Activated T-helper 2 cell treated with anti-CD3 and anti-CD28 coated beads, Interferon-gamma antibody, Interleukin-2, Interleukin-4, amounts not matched to agents 10 μg/mL and 5 μg/mL and 100 μg/mL, durations not matched to agents 14 hours and 24 hours and 36 hours (primary cell): Measurements from ENCODE around the gene KLF13. TPM values are rescaled to one million over a fixed set of nuclear protein-coding genes. Genes with fewer than 3 reads are reported as not detected.

Experiments
- DNase-seq: peaks from one replicate; pipeline ENCODE4 v3.0.0; 2021; ENCODE audit warnings: low spot score
- H3K27ac Mint-ChIP-seq: one replicate; pipeline ENCODE4 v1.8.0; 2021; ENCODE audit warnings: mixed read lengths
- H3K27me3 Mint-ChIP-seq: one replicate; pipeline ENCODE4 v1.8.0; 2021; ENCODE audit warnings: low read depth, mixed read lengths
- H3K36me3 Mint-ChIP-seq: one replicate; pipeline ENCODE4 v1.8.0; 2021; ENCODE audit warnings: low read depth, mixed read lengths
- H3K4me1 Mint-ChIP-seq: one replicate; pipeline ENCODE4 v1.8.0; 2021; ENCODE audit warnings: low read depth, mixed read lengths
- H3K4me3 Mint-ChIP-seq: one replicate; pipeline ENCODE4 v1.8.0; 2021; ENCODE audit warnings: low read depth, mild to moderate bottlenecking, moderate library complexity, mixed read lengths
- H3K9me3 Mint-ChIP-seq: one replicate; pipeline ENCODE4 v1.8.0; 2021; ENCODE audit warnings: mixed read lengths
- intact Hi-C: fragments of 100-400 bp; cut with micrococcal nuclease; formaldehyde crosslinking; loops from one replicate; pipeline ENCODE4 v1.15.1; 2023
- total RNA-seq: library from RNA; stranded (reverse); gene quantifications from 2 replicates; pipeline ENCODE4 v1.2.3, GENCODE V29; 2022

Gene KLF13
- total RNA-seq, 1 donor from 2014 or later: 127 TPM

GRCh38 chr15:31342381-31342780, 15.7 kb downstream of the KLF13 start:
- Mint-ChIP-seq H3K4me1 (peaks cover 92% of the 10 kb centered on the region), H3K4me3 (peak overlapping the region; percentile 74), H3K27ac (peak overlapping the region; percentile 88), H3K9me3 (no peaks in the 10 kb centered on the region), H3K27me3 (no peaks in the 10 kb centered on the region), H3K36me3 (peaks cover 44% of the 10 kb centered on the region)
- intact Hi-C loops: no loop called here
- no peak for DNase-seq

DNA sequence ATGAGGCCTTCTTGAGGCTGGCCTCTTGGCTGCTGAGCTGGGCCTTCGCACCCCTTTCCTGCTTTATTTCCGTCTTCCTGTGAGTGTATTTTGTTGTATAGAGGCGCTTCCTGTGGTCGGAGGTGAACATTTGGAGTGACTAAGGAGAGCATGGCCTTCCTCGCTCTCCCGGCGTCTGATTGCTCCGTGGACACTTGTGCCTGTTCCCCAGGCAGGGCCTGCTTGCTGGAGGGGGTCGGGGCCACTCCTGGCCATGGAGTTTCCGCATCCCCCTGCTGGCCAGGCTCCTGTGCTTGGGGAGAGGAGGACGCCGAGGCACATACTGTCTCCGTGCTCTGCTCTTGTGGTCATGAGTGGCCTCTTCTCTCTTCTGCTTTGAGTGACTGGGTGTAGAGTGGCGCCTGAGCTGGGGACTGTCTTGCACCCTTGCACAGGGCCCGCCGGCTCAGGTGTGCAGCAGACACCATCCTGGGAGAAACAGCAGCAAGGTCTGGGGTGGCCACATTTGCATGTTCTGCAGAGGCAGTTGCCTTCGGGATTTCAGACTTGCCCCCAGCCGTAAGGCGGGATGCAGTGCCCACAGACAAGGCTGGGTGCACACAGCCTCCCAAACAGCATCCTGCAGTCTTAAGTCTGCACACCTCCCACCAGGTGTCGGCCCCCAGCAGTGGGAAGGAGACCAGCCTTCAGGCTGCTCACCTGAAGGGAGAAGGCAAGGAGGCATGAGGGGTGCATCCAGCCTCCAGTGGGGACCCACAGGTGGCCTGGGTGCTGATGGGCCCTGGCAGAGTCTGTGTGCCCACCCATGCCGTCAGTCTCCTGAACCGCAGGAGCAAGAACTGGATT, 16.4 kb downstream of the KLF13 start:
- H3K4me3 Mint-ChIP-seq: peak overlapping the region; percentile 74
- no peak for DNase-seq
- no peaks in the 10 kb centered on the region for H3K9me3 Mint-ChIP-seq
- intact Hi-C loops: no loop called here
- peaks cover 45% of the 10 kb centered on the region for H3K36me3 Mint-ChIP-seq
- H3K27ac Mint-ChIP-seq: peak overlapping the region; percentile 97
- no peaks in the 10 kb centered on the region for H3K27me3 Mint-ChIP-seq
- peaks cover 91% of the 10 kb centered on the region for H3K4me1 Mint-ChIP-seq

DNA sequence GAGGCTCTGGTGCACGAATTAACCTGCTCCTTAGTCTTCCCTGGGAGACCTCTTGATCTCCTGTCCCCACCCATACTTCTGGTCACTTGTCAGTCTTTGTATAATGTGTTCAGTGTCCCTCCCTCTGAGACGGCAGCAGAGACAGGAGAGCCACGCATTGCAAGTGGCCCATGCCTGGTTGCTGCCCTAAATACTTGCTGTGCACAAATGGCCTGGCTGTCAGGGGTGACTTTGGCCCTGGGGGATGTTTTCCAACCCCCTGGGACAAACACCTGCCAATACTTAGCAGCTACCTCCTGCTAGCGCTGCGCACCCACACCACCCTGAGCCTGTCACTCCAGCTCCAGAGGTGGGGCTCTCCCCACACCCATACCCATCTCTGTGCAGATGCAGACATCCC, 17.2 kb downstream of the KLF13 start:
- H3K4me1 Mint-ChIP-seq: peaks cover 89% of the 10 kb centered on the region

GRCh38 chr15:31344266-31344665, 17.6 kb downstream of the KLF13 start:
- no peak for DNase-seq
- peaks cover 47% of the 10 kb centered on the region for H3K36me3 Mint-ChIP-seq
- peak overlapping the region; percentile 33 for H3K4me3 Mint-ChIP-seq
- peak overlapping the region; percentile 97 for H3K27ac Mint-ChIP-seq
- intact Hi-C loops: no loop called here
- H3K9me3 Mint-ChIP-seq: no peaks in the 10 kb centered on the region
- no peaks in the 10 kb centered on the region for H3K27me3 Mint-ChIP-seq
- peaks cover 86% of the 10 kb centered on the region for H3K4me1 Mint-ChIP-seq

More for the DNA sequence above, 17.2 kb downstream of the KLF13 start:
- Mint-ChIP-seq H3K27me3 (no peaks in the 10 kb centered on the region), H3K4me3 (peak overlapping the region; percentile 13), H3K36me3 (peaks cover 50% of the 10 kb centered on the region), H3K9me3 (no peaks in the 10 kb centered on the region), H3K27ac (peak overlapping the region; percentile 97)
- intact Hi-C loops: no loop called here
- DNase-seq: no peak

DNA sequence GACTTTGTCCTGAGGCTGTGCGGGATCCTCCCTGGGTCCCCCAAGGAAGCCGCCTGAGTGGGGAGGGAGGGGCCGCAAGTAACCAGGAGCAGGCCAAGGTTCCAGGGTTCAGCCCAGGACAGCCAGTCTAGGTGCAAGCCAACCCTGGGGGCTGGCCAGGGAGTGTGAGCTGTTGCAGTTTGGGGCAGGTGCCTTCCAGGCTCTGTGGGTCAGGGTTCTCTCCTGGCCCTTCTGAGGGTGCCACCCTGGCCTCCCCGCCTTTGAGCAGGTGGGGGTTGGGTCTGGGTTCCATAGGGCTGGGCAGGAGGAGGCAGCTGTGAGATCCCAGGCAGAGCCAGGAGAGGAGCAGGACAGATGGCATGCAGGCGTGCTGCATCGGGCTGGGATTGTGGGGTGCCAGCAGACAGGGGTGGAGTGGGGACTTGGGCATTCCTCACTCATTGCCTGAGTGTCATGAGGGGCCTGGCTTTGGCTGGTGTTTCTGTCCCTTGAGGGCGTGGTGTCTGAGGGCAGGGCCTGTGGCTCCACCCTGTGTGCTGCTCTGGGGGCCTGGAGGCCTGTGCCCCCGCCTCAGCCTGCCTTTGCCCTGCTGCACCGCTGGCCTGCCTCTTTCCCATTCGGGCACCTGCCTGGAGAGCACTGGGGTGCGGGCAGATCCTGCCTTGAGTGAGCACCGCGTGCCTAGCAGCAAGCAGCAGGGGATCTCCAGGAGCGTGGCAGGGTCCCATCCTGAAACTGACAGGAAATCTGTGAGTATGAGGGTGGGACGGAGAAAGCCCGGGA, 18.4 kb downstream of the KLF13 start:
- H3K36me3 Mint-ChIP-seq: peaks cover 52% of the 10 kb centered on the region
- no peak for DNase-seq

GRCh38 chr15:31345606-31346366, 19.2 kb downstream of the KLF13 start:
- DNase-seq: no peak
- intact Hi-C loops: loop anchor here (2.0 to 5.0 kb wide), 3 partner anchors 15 to 142 kb away; no protein-coding TSS in a partner anchor
- Mint-ChIP-seq H3K4me1 (peaks cover 87% of the 10 kb centered on the region), H3K27me3 (no peaks in the 10 kb centered on the region), H3K27ac (peak overlapping the region; percentile 97), H3K9me3 (no peaks in the 10 kb centered on the region), H3K4me3 (peak overlapping the region; percentile 82), H3K36me3 (peaks cover 52% of the 10 kb centered on the region)

More for the DNA sequence above, 18.4 kb downstream of the KLF13 start:
- intact Hi-C loops: loop anchor here (5.0 kb wide), 2 partner anchors 47 to 142 kb away; no protein-coding TSS in a partner anchor
- H3K4me3 Mint-ChIP-seq: peak overlapping the region; percentile 82
- peak overlapping the region; percentile 97 for H3K27ac Mint-ChIP-seq
- H3K4me1 Mint-ChIP-seq: peaks cover 87% of the 10 kb centered on the region
- H3K9me3 Mint-ChIP-seq: no peaks in the 10 kb centered on the region
- no peaks in the 10 kb centered on the region for H3K27me3 Mint-ChIP-seq

DNA sequence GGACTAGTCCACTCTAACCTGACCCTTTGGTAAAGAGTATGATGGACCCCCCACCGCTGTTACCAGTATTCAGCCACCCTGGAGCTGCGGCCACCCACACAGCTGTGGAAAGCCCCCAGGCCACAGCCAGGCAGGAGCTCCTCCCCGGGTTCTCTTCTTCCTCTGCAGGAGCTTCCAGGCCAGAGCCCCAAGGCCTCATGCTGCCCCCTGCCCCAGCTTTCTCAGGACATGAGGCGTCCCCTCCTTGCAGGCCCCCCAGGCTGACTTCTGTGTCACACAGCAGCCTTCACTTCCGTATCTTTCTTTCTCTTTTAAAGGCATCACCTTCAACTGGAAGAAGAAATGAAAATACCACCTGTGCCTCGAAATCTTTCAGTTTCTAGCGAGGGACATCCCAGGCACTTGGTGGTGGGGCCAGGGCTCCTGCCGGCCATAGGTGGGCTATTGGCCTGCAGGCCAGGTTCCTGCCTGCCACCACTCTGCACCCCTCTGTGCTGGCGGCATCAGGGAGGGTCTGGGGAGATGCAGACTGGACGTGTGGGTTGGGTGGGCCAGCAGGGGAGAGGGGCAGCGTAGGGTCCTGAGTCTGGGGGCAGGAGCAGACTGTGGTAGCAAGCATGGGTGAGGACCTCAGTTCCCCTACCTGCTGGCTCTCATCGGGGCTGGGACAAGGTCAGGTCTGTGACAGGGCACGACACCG, 19.9 kb downstream of the KLF13 start:
- Mint-ChIP-seq H3K4me1 (peaks cover 89% of the 10 kb centered on the region), H3K9me3 (no peaks in the 10 kb centered on the region), H3K4me3 (peak overlapping the region; percentile 82), H3K27me3 (no peaks in the 10 kb centered on the region), H3K36me3 (peaks cover 54% of the 10 kb centered on the region), H3K27ac (peak overlapping the region; percentile 97)
- intact Hi-C loops: loop anchor here (1.0 to 5.0 kb wide), 5 partner anchors 14 to 141 kb away; no protein-coding TSS in a partner anchor
- DNase-seq: no peak

GRCh38 chr15:31347067-31347975, 20.7 kb downstream of the KLF13 start:
- Mint-ChIP-seq H3K4me1 (peaks cover 91% of the 10 kb centered on the region), H3K4me3 (peak overlapping the region; percentile 82), H3K27me3 (no peaks in the 10 kb centered on the region), H3K9me3 (no peaks in the 10 kb centered on the region), H3K36me3 (peaks cover 58% of the 10 kb centered on the region), H3K27ac (peak overlapping the region; percentile 97)
- intact Hi-C loops: loop anchor here (1.0 to 5.0 kb wide), 5 partner anchors 13 to 140 kb away; no protein-coding TSS in a partner anchor
- DNase-seq: peak; percentile 72

- Mint-ChIP-seq H3K27me3 (no peaks in the 10 kb centered on the region), H3K9me3 (no peaks in the 10 kb centered on the region), H3K4me1 (peaks cover 91% of the 10 kb centered on the region), H3K36me3 (peaks cover 50% of the 10 kb centered on the region), H3K4me3 (peak overlapping the region; percentile 37), H3K27ac (peak overlapping the region; percentile 97)
- intact Hi-C loops: loop anchor here (1.0 to 5.0 kb wide), 5 partner anchors 13 to 139 kb away; no protein-coding TSS in a partner anchor
- no peak for DNase-seq
These were observed 21.6 kb downstream of the KLF13 start for GRCh38 chr15:31347981-31348803.

DNA sequence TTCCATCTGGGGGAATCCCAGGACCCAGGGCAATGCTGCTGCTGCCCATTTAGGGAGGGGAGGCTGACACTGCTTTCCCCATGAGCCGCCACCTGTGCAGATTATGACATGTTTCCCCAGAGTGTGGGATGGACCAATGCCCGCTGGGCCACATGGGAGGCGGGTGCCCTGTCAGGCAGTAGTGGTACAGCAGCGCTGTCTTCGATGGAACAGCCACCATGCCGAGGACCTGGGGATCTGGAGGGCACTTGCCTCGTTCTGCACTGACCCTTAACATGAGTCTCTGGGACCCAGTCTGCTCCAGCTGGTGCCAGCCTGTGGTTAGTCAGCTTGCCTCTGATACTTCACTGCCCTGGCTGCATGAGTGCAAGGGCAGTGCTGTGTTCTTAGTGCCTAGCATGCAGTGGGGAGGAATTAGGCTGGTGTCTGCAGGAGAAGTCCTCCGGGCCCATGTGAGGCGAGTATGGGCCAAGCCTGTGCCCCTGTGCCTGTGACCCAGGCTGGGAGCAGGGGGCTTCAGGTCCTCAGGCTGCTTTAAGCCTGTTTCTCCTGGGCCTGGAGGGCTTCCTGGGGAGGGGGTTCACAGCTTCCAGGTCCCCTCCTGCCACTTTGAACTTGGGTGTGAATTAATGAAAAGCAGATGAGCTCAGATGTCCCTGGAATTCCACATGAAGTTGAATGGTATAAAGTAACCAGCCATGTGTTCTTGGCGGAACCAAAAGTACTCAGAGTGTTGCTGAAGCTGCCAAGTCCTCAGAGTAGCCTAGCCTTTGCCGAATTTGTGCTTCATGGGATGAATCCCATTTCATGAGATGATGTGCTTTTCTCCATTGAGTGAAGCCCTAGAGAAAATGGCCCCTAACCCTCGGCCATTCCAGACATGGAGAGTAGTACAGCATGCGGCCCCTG, 22.9 kb downstream of the KLF13 start:
- H3K4me1 Mint-ChIP-seq: peaks cover 84% of the 10 kb centered on the region
- intact Hi-C loops: loop anchor here (5.0 kb wide), 2 partner anchors 43 to 138 kb away; no protein-coding TSS in a partner anchor
- H3K36me3 Mint-ChIP-seq: peaks cover 55% of the 10 kb centered on the region
- DNase-seq: no peak
- H3K4me3 Mint-ChIP-seq: no peak overlapping the region
- H3K27me3 Mint-ChIP-seq: no peaks in the 10 kb centered on the region
- H3K27ac Mint-ChIP-seq: peak overlapping the region; percentile 46
- H3K9me3 Mint-ChIP-seq: no peaks in the 10 kb centered on the region
